SH-SY5Y (cell line): ENCODE data around the gene CYP1A2.

Experiments used
- GATA2 ChIP-seq: IDR thresholded peaks from 2 replicates; pipeline ENCODE4 v1.6.1; 2011; ENCODE audit warnings: mild to moderate bottlenecking, low read depth, low read length
- GATA3 ChIP-seq: IDR thresholded peaks from 2 replicates; pipeline ENCODE4 v1.6.1; 2011; ENCODE audit warnings: low read depth, mild to moderate bottlenecking, low read length, moderate library complexity

The CYP1A2 gene

DNA sequence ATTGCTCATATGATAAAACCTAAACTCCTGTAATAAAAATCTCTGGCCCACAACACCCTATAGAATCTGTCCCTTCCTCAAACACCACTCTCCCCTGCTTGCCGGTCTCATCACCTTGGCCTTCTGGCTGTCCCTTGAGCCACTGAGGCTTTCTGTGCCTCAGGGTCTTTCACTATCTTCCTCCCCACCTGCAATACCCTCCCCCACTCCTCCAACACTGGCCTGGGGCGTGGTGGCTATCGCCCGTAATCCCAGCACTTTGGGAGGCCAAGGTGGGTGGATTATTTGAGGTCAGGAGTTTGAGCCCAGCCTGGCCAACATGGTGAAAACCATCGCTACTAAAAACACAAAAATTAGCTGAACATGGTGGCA, 29.9 kb downstream of the CYP1A2 start:
- no peak for TF ChIP-seq GATA2
- TF ChIP-seq GATA3: no peak

DNA sequence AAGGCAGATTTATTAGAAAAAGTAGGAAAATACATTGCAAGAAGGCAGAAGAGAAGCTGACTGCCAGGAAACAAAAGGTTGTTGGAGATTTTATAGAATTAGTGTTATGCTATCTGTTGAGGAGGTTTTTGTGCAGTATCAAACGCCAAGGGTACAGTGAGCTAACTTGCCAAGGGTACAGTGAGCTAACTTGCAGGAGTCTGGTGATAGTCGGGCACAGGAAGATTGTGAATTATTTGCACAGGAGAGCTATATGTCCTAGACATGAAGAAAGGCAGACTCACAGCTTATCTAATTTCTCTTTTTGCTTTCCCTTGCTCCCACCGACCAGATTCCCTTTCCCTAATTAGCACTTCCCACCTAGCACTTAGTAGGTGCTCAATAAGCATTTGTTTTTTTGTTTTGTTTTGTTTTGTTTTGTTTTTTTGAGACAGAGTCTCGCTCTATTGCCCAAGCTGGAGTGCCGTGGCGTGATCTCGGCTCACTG, 30.6 kb downstream of the CYP1A2 start:
- TF ChIP-seq GATA2 (no peak), GATA3 (no peak)

DNA sequence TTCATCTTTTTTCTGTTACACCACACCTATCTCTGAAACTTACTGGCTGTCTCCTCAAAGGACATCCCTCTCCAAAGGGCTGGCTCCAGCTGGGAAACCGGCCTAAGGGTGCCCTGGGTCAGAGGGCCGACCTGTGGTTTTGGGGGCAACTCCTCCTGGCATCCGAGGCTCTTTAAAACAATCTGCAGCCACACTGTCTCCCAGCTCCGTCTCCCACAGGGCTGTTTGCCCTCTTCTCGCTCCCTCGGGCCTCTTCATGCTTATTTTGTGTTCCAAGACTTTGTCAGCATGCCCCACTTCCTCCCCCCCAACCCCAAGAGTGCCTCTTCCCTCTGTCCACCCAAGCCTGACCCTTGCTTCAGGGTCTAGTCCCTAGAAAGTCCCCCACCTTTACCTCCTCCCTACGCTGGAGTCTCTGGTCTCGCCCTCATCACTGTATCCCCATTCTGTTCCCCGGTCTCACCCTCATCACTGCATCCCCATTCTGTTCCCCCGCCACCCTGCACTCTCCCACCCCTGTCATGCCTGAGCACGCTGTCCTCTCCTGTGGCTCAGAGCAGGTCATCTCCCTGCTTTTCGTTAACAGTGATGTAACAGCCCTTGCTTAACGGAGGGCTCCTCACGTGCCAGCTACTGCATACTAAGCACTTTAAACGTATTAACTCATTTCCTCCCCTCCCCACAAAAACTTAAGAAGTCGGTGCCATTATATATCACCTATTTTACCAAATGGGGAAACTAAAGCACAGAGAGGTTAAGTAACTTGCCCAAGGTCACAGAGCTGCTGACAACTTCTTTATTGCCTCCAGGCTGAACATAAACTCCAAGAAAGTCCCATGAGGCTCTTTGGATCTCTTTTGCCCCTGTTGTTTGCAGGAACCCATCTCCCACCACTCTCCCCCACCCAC, 32.1 kb downstream of the CYP1A2 start:
- TF ChIP-seq GATA3 (no peak), GATA2 (no peak)

DNA sequence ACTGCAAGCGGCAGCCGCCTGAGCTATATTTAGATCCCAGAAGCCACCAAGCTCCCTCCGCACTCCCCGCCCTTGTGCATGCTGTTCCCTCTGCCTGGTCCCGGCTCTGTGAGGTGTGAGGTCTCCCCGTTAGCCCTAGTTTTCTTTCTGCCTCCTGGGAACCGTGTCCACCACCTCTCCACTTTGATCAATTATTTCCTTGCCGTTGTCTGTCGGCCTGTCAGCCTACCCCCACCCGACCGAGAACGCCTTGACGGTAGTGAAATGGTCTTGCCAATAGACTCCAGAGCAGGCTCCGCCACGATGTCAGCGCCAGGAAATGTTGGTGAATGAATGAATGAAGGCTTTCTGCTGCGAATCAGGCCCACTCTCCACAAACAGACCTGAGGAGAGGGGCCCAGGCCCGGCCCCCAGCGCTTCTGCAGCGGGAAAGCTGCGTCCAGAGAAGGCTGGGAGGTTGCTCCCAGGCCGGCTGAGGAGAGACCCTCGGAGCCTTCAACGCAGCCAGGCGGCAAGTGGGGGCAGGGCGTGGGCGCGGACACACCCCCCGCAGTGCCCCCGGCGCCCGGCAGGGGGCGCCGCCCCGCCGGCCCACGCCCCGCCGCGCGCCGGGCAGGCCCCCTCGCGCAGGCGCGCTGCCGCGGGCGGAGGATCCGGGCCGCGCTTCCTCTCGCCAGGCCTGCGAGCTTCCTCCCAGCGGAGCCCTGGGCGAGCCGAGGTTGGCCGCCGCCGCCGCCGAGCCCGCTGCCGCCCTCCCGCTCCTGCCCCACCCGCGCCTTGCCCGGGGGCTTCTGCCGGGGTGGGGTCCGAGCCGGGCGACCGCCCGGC, 33.0 kb downstream of the CYP1A2 start, which contains the start of gene CSK:
Gene CSK, plus strand, starts transcription at position 650 of the 828 bp plus-strand sequence. CDS start 16,218 bp downstream, outside the sequence.
- TF ChIP-seq GATA3: no peak
- TF ChIP-seq GATA2: no peak

DNA sequence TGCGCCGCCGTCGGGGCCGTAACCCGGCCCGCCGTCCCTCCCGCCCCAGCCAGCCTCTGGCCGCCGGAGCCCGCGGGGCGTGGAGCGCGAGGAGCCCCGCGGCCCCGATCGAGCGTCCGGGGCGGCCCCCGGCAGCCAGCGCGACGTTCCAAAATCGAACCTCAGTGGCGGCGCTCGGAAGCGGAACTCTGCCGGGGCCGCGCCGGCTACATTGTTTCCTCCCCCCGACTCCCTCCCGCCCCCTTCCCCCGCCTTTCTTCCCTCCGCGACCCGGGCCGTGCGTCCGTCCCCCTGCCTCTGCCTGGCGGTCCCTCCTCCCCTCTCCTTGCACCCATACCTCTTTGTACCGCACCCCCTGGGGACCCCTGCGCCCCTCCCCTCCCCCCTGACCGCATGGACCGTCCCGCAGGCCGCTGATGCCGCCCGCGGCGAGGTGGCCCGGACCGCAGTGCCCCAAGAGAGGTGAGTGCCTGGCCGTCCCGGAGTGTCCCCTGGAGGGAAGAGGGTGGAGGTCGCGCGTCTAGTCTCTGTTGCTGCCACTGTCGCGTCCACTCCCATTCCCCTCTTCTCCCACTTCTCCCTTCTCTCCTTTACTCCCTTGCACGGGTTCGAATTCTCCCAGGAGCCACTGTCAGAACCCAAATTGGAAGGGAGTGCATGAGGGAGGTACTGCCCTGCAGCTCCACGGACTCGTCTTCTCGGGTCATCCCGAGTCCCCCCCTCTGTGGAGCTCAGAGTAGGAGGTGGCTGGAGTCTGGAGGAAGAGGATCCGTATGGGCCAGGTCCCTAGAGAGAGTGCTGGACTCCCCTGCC, 33.8 kb downstream of the CYP1A2 start:
- TF ChIP-seq GATA2: no peak
- no peak for TF ChIP-seq GATA3

DNA sequence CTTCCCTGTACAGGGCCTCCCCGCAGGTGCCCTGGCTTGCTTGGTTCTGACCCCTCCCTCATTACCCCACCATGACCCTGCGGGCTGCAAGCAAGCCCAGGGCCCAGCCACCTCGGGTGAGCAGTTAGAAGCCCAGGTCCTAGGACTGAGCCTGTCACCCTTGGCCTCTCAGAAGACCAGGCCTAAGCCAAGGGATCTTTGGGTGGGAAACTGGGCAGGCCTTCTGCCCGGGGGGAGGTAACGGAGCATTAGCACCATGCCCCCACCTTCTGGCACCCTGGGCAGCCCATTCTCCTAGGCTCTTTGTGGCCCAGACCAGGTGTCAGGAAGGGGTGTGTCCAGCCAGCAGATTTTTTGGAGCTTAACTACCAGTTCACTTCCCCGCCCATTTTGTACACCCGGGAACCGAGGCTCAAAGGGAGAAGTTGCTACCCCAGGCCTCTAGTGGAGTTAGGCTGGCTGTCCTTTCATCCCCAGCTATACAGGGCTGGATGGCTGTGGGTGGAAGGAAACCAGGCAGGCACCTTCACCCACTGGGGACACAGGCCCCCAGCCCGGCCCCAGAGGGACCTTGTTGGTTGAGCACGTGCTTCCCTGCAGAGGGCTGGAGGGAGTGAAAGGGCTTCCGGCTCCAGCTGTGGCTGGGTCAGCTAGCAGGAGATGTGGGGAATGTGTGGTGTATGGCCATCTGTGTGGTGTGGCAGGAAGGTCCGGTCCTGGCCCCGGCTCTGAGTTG, 34.6 kb downstream of the CYP1A2 start:
- no peak for TF ChIP-seq GATA2
- no peak for TF ChIP-seq GATA3

DNA sequence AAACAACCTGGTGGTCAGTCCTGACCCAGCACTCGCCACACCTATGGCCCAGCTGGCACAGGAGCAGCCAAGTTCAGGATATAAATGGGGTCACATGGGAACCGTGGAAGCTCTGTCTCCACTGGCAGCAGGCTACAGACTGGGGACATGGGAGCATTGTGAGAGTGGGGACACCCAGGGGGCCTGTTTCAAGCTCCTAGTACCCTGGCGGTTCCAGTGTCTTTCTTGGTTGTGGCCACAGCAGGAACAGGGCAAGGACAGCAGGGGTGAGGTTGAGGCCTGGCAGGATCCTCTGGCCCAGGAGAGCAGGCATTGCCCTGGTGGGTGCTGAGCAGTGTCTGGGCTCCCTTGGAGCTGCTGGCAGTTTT, 35.1 kb downstream of the CYP1A2 start:
- no peak for TF ChIP-seq GATA3

DNA sequence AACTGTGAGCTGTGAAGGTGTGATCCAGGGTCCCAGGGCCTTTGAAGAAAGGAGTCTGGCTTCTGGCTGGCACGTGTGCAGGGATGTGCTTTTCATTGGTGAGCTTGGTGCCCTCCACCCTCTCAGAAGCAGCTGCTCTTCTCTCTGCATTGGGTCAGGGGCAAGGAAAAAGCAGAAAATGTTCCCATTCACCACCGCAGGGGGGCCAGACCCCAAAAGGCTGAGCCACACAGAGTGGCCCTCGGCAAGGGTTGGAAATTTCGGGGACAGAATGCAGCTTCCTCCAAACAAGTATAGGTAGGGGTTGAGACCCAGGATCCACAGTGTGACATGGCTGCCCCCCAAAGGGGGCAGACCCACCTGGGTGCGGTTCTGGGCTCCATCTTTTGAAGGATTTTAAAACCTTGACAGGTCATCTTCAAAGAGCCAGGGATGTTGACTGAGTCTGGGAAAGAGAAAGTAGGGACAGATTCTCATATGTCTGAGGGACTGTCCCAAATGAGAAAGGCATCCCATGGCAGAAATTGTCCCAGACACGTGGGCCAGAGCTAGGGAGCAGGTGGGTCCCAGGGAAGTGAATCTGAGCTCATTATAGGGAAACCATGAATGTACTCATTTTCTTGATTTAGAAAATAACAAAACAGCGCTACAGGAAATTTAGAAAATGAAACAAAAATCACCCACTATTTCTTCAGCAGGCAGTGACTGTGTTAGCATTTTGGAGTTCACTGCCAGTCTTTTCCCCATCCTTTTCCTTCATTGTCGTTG, 36.0 kb downstream of the CYP1A2 start:
- TF ChIP-seq GATA3 (no peak), GATA2 (no peak)

DNA sequence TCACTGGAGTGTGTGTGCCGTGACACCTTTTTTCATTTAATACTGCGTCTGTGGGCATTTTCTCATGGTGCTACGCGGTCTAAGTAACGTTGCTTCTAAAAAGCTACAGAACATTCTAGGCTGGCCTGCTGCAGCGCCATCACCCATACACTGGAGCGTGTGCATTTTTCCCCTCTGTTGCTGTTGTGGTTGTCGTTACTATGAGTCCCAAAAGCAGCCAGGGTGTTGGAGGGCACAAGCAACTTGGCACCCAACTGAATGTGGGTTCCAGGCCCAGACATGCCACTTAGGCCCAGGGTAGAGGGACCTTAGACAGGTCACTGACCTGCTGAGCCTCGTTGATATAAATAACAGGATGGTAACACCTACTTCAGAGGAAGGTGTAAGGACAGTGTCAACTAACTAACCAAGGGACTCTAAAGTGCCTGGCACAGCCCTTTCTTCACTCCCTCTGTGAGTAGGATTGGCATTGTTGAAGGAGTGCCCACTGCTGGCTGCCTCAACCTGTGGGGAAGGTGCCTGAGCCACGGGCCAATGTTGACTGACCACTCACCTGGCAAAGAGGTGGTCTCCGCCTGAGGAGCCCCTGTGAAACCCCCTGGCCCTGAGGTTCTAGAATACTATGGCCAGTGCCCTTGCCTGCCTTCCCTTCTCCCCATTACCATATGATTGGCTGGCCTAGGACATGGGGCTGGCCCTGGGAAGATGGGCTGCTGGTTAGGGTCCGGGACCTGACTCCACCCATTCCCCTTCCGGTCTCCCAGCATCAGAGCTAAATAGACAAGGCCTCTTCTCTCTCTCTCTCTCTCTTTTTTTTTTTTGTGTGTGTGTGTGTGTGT, 36.8 kb downstream of the CYP1A2 start:
- TF ChIP-seq GATA3: no peak
- no peak for TF ChIP-seq GATA2

DNA sequence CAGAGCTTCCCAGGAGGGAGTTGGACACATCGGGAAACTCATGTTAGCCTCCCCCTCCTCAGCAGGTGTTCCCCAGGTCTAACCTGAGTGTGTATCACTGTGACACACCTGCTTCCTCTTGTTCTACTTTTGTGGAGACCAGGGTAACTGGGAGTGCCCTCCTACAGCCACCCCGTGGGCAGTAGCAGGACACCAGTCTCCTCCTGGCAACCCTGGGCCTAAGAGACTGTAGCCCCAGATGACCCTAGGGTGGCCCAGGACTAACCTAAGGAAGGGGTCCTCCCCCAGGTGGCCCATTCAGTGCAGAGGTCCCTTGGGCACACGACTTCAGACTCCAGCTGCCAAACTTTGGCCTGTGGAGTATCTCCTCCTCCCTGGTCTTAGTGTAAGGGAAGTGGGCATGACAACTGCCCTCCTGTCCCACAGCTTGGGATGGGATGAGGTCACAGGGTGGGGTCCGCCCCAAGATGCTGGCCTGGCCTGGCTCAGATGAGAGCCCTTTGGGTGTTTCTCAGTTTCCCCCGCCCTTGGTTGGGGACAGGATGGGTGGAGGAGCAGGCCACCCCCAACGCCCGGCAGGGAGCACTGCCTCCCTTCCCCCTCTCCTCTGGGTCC, 38.0 kb downstream of the CYP1A2 start:
- no peak for TF ChIP-seq GATA2
- TF ChIP-seq GATA3: no peak

DNA sequence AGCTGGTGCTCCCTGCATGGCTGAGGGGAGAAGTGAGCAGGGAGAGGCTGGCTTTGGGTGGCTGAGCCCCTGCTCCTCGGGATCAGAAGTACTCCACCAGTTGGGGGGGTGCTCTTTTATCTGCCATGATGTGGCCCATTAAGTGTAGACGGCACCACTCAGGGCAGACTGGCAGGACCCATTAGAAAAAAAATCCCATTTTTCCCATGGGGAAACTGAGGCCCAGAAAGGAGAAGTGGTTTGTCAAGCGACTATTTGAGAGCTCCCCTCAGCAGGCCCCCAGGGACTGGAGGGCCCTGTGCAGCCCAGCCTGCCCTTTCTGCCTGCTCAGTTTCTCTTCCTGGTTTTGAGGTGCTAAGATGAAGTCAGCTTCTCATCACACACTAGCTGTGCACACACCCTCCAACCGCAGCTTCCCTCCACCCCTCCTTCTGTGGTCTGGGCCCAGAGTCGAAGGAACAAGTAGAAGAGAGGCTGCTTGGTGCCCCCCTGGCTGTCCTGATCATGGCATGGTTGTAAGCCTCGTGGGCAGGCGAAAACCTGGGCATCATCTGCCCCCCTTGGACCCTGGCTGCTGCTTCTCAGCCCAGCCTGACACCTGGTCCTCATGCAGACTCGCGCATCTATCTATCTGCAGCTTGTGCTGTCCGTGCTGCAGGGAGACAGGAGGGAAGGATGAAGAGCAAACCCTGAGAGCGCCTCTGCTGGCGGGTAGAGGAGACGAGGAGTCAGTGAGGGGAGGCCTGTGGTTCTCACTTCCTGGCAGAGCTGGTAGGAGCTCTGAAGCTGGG, 38.8 kb downstream of the CYP1A2 start:
- TF ChIP-seq GATA3: no peak
- TF ChIP-seq GATA2: no peak
